GM12892 (cell line): ENCODE measurements around the gene ARL3. TPM values are rescaled to one million over a fixed set of nuclear protein-coding genes. Genes with fewer than 3 reads are reported as not detected.
"Not testable (repeated sequence)": the region's sequence is repeated elsewhere in the genome, so short reads cannot be mapped to it uniquely, and the experiment has no call there.

Source experiments
- DNase-seq: peaks from one replicate; pipeline ENCODE4 v3.0.0; 2011; ENCODE audit not compliant: insufficient read length
- FAIRE-seq: peaks from 2 replicates; lab custom pipeline; 2011; peaks lifted over from hg19 to GRCh38; lab: Jason Lieb, UNC
- POLR2A ChIP-seq: IDR thresholded peaks from 2 replicates; pipeline ENCODE4 v1.6.1; 2011; ENCODE audit warnings: low read depth, low read length, control low read depth
- POLR2AphosphoS5 ChIP-seq: IDR thresholded peaks from 2 replicates; pipeline ENCODE4 v1.6.1; 2011; ENCODE audit warnings: low read depth, low read length, control low read depth
- TAF1 ChIP-seq: IDR thresholded peaks from 2 replicates; pipeline ENCODE4 v1.6.1; 2011; ENCODE audit warnings: low read depth, mild to moderate bottlenecking, control low read depth, low read length, borderline replicate concordance
- polyA plus RNA-seq: library from polyadenylated mRNA; unstranded; fragments of >200 nt; gene quantifications from one replicate; pipeline ENCODE4 v1.2.1, GENCODE V29; 2012; ENCODE audit warnings: missing spikeins, inconsistent platforms; ENCODE audit not compliant: missing spikeins

ARL3 gene, protein sequence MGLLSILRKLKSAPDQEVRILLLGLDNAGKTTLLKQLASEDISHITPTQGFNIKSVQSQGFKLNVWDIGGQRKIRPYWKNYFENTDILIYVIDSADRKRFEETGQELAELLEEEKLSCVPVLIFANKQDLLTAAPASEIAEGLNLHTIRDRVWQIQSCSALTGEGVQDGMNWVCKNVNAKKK
- 14.1 TPM for polyA plus RNA-seq

DNA sequence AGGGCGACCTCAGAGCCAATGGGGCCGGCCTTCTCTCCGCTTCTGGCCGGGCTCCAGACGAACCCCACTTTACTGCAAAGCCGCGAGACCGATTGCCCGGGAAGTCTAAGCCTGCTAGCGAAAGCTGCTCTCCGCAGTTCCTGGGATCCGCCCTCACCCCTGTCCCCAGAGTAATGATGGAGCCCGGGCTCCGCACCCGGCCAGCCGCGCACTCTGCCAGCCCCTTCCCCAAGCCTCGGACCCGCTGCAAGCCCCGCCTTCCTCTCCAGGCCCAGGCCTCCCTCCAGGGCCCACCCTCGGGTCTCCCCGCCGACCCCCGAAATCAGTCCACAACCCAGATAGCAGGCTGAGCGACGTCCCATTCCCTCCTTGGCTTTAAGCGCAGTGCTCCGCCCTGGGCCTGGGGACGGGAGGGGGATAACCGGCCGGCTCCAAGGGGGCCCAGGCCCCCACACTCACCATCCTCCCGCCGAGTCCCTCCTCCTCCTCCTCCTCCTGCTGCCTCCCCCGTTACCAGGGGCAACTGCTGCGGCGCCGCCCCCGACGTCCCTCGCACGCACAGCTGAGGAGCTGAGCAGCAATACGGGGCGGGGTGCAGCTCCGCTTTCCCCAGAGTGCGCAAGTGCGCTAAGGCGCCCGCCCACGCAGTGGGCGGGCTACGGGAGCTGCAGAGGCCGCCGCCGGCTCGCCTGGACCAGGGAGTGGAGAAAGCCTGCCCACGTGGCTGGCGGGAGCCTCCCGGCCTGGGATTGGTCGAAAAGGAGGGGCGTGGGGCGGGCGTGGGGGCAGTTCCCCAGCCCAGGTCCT, at the start of gene ARL3:
Gene ARL3, minus strand, starts transcription at position 584 of the 807 bp plus-strand sequence. Its CDS starts 122 bp downstream, at position 462.
- DNase-seq (peak; percentile 98), FAIRE-seq (peak; percentile 89)
- peak; percentile 74; the same call in 1 of the 2 replicates for TF ChIP-seq POLR2A
- TF ChIP-seq POLR2AphosphoS5 = no peak; the same call in none of the 2 replicates
- peak; percentile 74; the same call in 1 of the 2 replicates for TF ChIP-seq TAF1

- FAIRE-seq (no peak), DNase-seq (no peak)
- TF ChIP-seq TAF1 (no peak), POLR2A (no peak), POLR2AphosphoS5 (no peak)
These were observed 48.9 kb upstream of the ARL3 start for GRCh38 chr10:102763037-102763607.

GRCh38 chr10:102762401-102763015, 48.3 kb upstream of the ARL3 start:
- TF ChIP-seq POLR2AphosphoS5 (no peak), TAF1 (no peak), POLR2A (no peak)
- no peak for DNase-seq
- no peak for FAIRE-seq

- no peak for FAIRE-seq
- no peak for DNase-seq
- no peak for TF ChIP-seq POLR2A
- no peak for TF ChIP-seq TAF1
- TF ChIP-seq POLR2AphosphoS5 = no peak
These were observed 47.8 kb upstream of the ARL3 start for GRCh38 chr10:102761981-102762380.

GRCh38 chr10:102759497-102760210, 45.5 kb upstream of the ARL3 start:
- TF ChIP-seq POLR2A = no peak
- TF ChIP-seq POLR2AphosphoS5 = no peak
- FAIRE-seq (no peak), DNase-seq (no peak)

GRCh38 chr10:102758933-102759262, 44.7 kb upstream of the ARL3 start:
- DNase-seq, FAIRE-seq: not testable (repeated sequence)

DNA sequence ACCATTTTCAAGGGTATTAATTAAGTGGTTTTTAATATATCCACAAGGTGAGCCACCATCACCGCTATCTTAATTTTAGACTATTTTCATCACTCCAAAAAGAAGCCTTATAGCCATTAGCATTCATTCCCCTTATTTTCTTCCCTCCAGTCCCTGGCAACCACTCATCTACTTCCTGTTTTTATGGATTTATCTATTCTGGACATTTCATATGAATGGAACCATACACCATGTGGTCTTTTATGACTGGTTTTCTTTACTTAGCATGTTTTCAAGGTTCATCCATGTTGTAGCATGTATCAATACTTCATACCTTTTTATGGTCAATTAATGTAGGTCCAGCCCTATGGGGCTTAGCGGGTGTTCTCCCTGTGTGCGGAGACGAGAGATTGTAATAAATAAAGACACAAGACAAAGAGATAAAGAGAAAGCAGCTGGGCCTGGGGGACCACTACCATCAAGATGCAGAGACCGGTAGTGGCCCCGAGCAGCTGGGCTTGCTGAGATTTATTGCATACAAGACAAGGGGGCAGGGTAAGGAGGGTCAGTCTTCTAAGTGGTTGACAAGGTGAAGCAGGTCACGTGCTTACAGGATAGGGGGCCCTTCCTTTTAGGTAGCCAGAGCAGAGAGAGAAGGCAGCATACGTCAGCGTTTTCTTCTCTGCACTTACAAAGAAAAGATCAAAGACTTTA, 44.2 kb upstream of the ARL3 start:
- TF ChIP-seq POLR2A (no peak), TAF1 (no peak), POLR2AphosphoS5 (no peak)
- no peak for DNase-seq
- no peak for FAIRE-seq

- TF ChIP-seq POLR2A (no peak), TAF1 (no peak), POLR2AphosphoS5 (no peak)
- FAIRE-seq (no peak), DNase-seq (no peak)
These were observed 43.1 kb upstream of the ARL3 start for GRCh38 chr10:102757323-102757722.

- no peak for FAIRE-seq
- no peak for TF ChIP-seq TAF1
- no peak for TF ChIP-seq POLR2A
- no peak for TF ChIP-seq POLR2AphosphoS5
- DNase-seq = no peak
These were observed 39.5 kb upstream of the ARL3 start for GRCh38 chr10:102753718-102754117.

DNA sequence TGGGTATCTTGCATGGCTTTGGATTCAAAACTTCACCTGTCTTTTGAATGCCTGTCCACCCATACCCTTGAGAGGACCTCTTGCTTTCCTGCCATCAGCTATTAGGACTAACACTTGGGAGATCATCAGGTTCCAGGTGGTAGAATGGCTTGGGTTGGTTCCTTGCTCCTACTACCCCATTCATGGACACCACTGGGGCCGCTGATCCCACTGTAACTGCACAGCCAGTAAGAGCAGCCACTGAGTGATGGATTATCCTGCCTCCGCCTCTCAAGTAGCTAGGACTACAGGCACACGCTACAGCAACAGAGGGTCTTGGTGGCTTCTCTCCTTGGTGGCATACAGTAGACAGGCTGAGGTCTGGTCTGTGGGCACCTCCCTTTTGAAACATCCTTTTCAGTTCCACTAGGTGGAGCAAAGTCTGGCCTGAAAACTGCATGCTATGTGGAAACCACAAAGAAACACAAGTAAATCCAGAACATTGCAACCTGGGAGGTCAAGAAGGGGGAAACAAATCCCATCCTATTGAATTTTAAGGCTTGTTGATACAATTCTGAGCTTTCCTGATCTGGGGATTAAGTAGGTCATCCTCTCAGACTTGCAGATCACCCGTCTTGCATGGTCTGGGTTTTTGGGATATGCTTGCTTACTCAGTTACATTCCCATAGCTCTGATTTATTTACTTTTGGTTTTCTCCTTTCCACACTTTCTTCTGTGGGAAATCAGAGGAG, 38.9 kb upstream of the ARL3 start:
- DNase-seq (no peak), FAIRE-seq (no peak)
- no peak for TF ChIP-seq POLR2AphosphoS5
- no peak for TF ChIP-seq TAF1
- TF ChIP-seq POLR2A = no peak
